DOHH2 (cell line): Measurements from ENCODE around the gene REP15.

Experiments
- H3F3A ChIP-seq: fragments of 200-600 bp; sonication (generic), shearing (Covaris generic); 2 replicates; pipeline ENCODE4 v1.6.0; 2016; ENCODE audit warnings: antibody characterized with exemption, mild to moderate bottlenecking; ENCODE audit not compliant: control insufficient read depth, insufficient read depth
- H3K27ac ChIP-seq: fragments of 200-600 bp; sonication (generic); 2 replicates; pipeline ENCODE4 v1.5.1; 2014; ENCODE audit warnings: low read depth, mild to moderate bottlenecking, low read length, moderate library complexity
- H3K27me3 ChIP-seq: fragments of 200-600 bp; sonication (generic); 2 replicates; pipeline ENCODE4 v1.6.1; 2014; ENCODE audit warnings: mild to moderate bottlenecking, low read length, mixed read lengths; ENCODE audit not compliant: control insufficient read depth
- H3K36me3 ChIP-seq: fragments of 200-600 bp; sonication (generic); 2 replicates; pipeline ENCODE4 v1.6.1; 2014; ENCODE audit warnings: mild to moderate bottlenecking, low read length, moderate library complexity, mixed read lengths; ENCODE audit not compliant: control insufficient read depth
- H3K4me1 ChIP-seq: fragments of 200-600 bp; sonication (generic); 2 replicates; pipeline ENCODE4 v1.6.1; 2014; ENCODE audit warnings: mild to moderate bottlenecking, low read length, mixed read lengths; ENCODE audit not compliant: control insufficient read depth
- H3K4me2 ChIP-seq: fragments of 200-600 bp; sonication (generic); 2 replicates; pipeline ENCODE4 v1.6.0; 2014; ENCODE audit warnings: mild to moderate bottlenecking, low read length, moderate library complexity
- H3K4me3 ChIP-seq: fragments of 200-600 bp; sonication (generic); 2 replicates; pipeline ENCODE4 v1.5.1; 2014; ENCODE audit warnings: mild to moderate bottlenecking, low read length, mixed read lengths
- H3K79me2 ChIP-seq: fragments of 200-600 bp; sonication (generic); 2 replicates; pipeline ENCODE4 v1.6.1; 2014; ENCODE audit warnings: mild to moderate bottlenecking, low read length, mixed read lengths; ENCODE audit not compliant: control insufficient read depth
- H3K9me2 ChIP-seq: fragments of 200-600 bp; sonication (generic); replicated peaks from 2 replicates; pipeline ENCODE4 v1.6.1; 2014; ENCODE audit warnings: mild to moderate bottlenecking, low read length, mixed read lengths; ENCODE audit not compliant: control insufficient read depth
- H3K9me3 ChIP-seq: fragments of 200-600 bp; sonication (generic); 2 replicates; pipeline ENCODE4 v1.6.1; 2014; ENCODE audit warnings: antibody characterized with exemption, low read length, mixed read lengths; ENCODE audit not compliant: control insufficient read depth, insufficient read depth
- H4K20me1 ChIP-seq: fragments of 200-600 bp; sonication (generic); 2 replicates; pipeline ENCODE4 v1.6.0; 2014; ENCODE audit warnings: low read depth, mild to moderate bottlenecking, antibody characterized with exemption, low read length, moderate library complexity; ENCODE audit not compliant: control insufficient read depth, insufficient read depth
- CTCF ChIP-seq: fragments of 200-600 bp; sonication (generic); IDR thresholded peaks from one replicate; pipeline ENCODE4 v1.5.1; 2014; ENCODE audit warnings: antibody characterized with exemption, mild to moderate bottlenecking, low read depth, low read length; ENCODE audit not compliant: poor library complexity, severe bottlenecking
- EZH2phosphoT487 ChIP-seq: fragments of 200-600 bp; sonication (generic); IDR thresholded peaks from 2 replicates; pipeline ENCODE4 v1.6.1; 2017; ENCODE audit warnings: borderline replicate concordance, mild to moderate bottlenecking, antibody characterized with exemption, low read length, moderate library complexity, mixed read lengths

REP15 gene

GRCh38 chr12:27723212-27723611, 27.0 kb downstream of the REP15 start:
- no peak overlapping the region for H3K4me3 ChIP-seq
- 0 out of 2 replicates have a peak, but pooled peaks cover 5% of the 10 kb centered on the region for H4K20me1 ChIP-seq
- no peak overlapping the region for H3K4me2 ChIP-seq
- H3K4me1 ChIP-seq = no peaks in the 10 kb centered on the region
- peaks cover 69% of the 10 kb centered on the region for H3K36me3 ChIP-seq
- no peaks in the 10 kb centered on the region; the same call in 1 of the 2 replicates for H3F3A ChIP-seq
- TF ChIP-seq EZH2phosphoT487 = no peak
- no peak for TF ChIP-seq CTCF
- H3K79me2 ChIP-seq = peaks cover 4% of the 10 kb centered on the region; the same call in 1 of the 2 replicates
- no peaks in the 10 kb centered on the region for H3K27me3 ChIP-seq
- H3K9me2 ChIP-seq = no peaks in the 10 kb centered on the region
- no peak overlapping the region for H3K27ac ChIP-seq
- no peaks in the 10 kb centered on the region for H3K9me3 ChIP-seq

DNA sequence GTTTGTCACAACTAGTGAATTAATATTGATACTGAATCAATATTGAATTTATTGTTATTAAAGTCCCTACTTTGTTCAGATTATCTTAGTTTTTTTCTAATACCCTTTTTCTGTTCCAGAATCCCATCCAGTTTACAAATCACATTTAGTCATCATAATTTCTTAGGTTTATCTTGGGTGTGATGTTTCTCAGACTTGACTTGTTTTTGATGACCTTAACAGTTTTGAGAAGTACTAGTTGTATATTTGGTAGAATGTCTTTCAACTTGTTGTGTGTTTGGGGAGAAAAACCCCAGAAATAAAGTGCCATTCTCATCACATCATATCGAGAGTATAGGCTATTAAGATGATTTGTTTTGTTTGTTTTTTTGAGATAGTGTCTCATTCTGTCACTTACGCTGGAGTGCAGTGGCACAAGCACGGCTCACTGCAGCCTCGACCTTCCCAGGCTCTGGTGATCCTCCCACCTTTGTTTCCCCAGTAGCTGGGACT, 33.9 kb downstream of the REP15 start:
- no peak overlapping the region for H3K4me2 ChIP-seq
- H3K36me3 ChIP-seq = peaks cover 69% of the 10 kb centered on the region
- H3F3A ChIP-seq = 0 out of 2 replicates have a peak, but pooled peaks cover 3% of the 10 kb centered on the region
- H3K4me1 ChIP-seq = no peaks in the 10 kb centered on the region
- H4K20me1 ChIP-seq = 0 out of 2 replicates have a peak, but pooled peaks cover 3% of the 10 kb centered on the region
- TF ChIP-seq EZH2phosphoT487 (no peak), CTCF (no peak)
- no peaks in the 10 kb centered on the region for H3K9me3 ChIP-seq
- no peaks in the 10 kb centered on the region for H3K27me3 ChIP-seq
- no peak overlapping the region for H3K27ac ChIP-seq
- no peaks in the 10 kb centered on the region for H3K9me2 ChIP-seq
- H3K4me3 ChIP-seq = no peak overlapping the region
- peaks cover 4% of the 10 kb centered on the region; the same call in 1 of the 2 replicates for H3K79me2 ChIP-seq

DNA sequence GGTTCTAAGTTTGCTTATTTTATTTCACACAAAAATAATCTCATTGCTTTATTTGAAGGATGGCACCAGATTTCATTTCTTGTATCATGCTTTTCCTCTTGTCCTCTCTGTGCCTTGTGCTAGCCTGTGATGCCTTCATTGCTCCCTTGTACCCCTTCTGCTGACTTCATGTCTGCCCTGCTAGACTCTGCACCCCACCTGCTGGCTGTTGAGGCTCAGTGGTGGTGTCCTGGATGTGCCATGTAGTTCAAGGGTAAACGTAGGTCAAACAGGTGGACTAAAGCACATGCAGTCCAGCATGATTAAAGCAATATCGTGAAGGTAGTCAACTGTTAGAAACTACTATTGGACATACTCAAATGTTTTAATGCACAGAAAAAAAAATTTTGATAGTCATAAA, 36.0 kb downstream of the REP15 start:
- Histone ChIP-seq H3K4me3 (no peak overlapping the region), H3K36me3 (peaks cover 63% of the 10 kb centered on the region), H3K4me1 (no peaks in the 10 kb centered on the region), H3K9me3 (no peaks in the 10 kb centered on the region), H4K20me1 (0 out of 2 replicates have a peak, but pooled peaks cover 3% of the 10 kb centered on the region), H3K9me2 (no peaks in the 10 kb centered on the region), H3K27me3 (no peaks in the 10 kb centered on the region), H3K79me2 (peaks cover 4% of the 10 kb centered on the region; the same call in 1 of the 2 replicates), H3K4me2 (no peak overlapping the region), H3F3A (0 out of 2 replicates have a peak, but pooled peaks cover 3% of the 10 kb centered on the region), H3K27ac (no peak overlapping the region)
- TF ChIP-seq EZH2phosphoT487 (no peak), CTCF (peak; percentile 22)
